NCI-H2107 treated with DMSO at 0.1 percent for 48 hours (cell line): ENCODE measurements around the gene CNTNAP2.
A peak's percentile ranks its signal among the peaks of the same experiment; 100 is the strongest.
"Not testable (repeated sequence)": the region's sequence is repeated elsewhere in the genome, so short reads cannot be mapped to it uniquely, and the experiment has no call there.

ENCODE experiments used
- DNase-seq: peaks from one replicate; lab custom pipeline; 2025; ENCODE audit not compliant: unreplicated experiment; lab: John Stamatoyannopoulos, UW

Gene CNTNAP2

GRCh38 chr7:147070886-147071285, 954.3 kb downstream of the CNTNAP2 start:
- DNase-seq, result no peak

GRCh38 chr7:147071536-147071935, 954.9 kb downstream of the CNTNAP2 start:
- no peak for DNase-seq

DNA sequence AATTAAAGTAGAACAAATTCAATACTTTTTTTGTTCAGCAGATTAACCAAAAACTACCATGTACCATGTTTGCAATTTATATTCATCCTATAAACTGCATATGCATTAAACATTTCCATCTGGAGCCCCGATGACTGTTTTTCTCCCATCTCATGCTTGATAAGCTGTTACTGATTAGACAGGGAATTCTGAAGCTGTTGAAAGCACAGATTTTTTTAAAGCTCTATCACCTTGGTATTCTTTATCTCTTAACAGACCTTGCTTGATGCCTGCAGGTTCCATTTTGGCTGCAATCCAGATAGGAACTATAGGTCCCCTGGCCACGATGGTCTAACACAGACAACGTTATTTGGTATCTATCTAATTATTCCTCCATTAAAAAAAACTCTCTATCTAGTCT, 961.7 kb downstream of the CNTNAP2 start:
- no peak for DNase-seq

DNA sequence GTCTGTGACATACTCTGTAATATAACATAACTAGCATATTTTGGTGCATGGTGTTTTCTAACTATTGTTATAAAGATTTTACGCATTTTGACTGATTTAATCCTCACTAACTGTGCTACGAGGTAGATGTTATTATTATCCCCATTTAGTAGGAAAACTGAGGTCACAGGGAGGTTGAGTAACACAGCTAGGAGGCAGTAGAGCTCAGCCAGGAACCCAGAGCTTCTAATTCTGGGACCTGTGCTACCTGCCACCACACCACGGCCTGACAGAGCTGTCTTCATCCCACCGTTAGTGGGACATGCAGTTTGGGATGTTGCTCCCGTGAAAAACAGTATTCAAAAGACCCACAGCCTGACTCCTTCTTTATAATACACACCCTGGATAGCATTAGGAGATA, 962.5 kb downstream of the CNTNAP2 start:
- DNase-seq, result no peak

GRCh38 chr7:147079921-147080420, 963.4 kb downstream of the CNTNAP2 start:
- peak; percentile 9 for DNase-seq

DNA sequence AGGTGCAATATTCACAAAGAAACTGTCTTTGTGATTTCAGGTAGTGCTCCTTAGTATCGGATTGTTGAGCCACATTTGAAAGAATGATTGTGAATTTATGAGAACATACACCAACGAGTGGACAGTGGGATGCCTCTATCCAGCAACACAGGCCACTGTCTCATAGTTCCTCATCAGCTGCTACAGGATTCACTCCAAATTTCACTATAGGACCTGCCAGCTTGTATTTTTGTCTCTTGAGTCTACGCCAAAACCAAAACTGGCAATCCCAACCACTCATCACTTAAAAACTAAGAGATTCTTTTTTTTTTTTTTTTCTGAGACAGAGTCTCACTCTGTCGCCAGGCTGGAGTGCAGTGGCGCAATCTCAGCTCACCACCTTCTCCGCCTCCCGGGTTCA, 964.5 kb downstream of the CNTNAP2 start:
- DNase-seq, result no peak

DNA sequence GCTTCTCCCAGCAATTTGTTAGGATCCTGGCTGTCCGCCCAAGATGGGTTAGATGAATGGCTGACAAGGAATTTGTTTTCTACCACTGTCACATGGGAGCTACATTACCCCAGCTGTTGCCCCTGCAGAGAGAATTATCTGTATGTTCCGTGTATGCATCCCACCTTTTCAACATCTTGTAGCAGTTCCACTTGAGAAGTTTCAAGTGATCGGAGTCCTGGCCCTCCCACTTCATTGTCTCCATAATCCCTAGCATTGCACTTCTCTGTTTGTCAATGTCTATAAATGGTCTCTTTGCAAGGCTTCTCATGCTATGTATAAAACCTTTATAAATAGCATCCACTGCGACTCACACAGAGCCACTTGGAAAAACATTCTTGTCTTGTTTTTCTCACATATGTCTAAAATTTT, 972.5 kb downstream of the CNTNAP2 start:
- no peak for DNase-seq

- DNase-seq, result no peak
Measured at GRCh38 chr7:147089608-147090007, 973.0 kb downstream of the CNTNAP2 start.

DNA sequence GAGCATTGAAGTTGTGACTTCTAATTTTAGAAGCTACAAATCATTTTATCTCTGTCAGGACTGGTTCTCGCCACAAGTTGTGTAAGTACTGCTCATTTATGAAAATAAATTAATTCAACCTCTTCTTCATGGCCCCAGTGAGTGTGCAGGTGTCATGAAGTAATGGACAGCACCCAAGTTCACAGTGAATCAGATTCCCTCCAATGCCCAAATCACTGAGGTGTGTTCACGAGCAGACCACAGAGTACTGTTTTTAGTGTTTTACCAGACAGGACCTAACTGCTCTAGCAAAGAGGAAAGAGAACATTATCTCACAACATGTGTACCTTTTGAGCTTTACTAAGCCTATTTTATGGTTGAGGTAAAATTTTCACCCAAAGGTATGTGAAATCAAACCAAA, 980.0 kb downstream of the CNTNAP2 start:
- no peak for DNase-seq

DNA sequence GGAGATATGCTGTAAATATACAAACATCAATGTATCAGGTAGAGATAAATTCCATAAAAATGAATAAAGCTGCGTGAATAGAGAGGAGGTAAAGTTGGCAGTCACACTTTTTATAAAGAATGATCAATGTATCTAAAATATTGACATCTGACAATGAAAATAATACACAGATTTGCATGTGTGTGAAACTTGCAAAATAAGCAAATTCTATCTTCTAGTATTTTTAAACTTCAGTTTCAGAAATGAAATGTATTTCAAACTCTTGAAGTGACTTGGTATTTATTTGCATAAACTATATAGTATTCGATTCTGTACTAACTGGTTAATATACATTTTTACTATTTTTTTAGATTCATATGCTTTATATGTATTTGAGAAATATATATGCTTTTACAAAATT, 986.6 kb downstream of the CNTNAP2 start:
- DNase-seq, result no peak

GRCh38 chr7:147106746-147107145, 990.1 kb downstream of the CNTNAP2 start:
- no peak for DNase-seq

DNA sequence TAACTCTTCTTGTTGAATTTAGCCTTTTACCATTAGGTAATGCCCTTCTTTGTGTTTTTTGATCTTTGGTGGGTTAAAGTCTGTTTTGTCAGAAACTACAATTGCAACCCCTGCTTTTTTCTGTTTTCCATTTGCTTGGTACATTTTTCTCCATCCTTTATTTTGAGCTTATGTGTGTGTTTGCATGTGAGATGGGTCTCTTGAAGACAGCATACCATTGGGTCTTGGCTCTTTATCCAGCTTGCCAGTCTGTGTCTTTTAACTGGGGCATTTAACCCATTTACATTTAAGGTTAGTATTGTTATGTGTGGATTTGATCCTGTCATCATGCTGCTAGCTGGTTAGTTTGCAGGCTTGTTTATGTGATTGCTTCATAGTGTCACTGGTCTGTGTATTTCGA, 997.9 kb downstream of the CNTNAP2 start:
- not testable (repeated sequence) for DNase-seq

- no peak for DNase-seq
Measured at GRCh38 chr7:147136352-147136751, 1019.8 kb downstream of the CNTNAP2 start.

GRCh38 chr7:147145194-147145593, 1028.6 kb downstream of the CNTNAP2 start:
- no peak for DNase-seq

DNA sequence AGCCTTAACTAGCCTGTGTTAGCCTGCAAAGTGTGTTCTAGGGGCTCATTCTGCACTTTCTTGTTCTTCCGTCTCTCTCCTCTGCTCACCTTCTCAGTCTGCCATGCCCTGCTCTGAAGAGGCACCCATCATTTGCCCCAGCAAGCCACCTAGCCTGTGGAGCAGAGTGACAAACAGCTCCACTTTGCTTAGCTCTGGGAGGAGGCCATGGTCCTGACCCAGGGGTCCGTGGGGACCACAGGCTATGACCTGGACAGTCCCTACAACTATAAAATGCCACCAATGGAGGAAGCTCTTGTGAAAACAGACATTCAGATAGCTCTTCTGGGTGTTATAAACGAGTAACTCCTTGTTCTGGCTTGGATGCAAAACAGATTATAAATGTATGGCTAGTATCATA, 1029.6 kb downstream of the CNTNAP2 start:
- DNase-seq, result no peak

DNA sequence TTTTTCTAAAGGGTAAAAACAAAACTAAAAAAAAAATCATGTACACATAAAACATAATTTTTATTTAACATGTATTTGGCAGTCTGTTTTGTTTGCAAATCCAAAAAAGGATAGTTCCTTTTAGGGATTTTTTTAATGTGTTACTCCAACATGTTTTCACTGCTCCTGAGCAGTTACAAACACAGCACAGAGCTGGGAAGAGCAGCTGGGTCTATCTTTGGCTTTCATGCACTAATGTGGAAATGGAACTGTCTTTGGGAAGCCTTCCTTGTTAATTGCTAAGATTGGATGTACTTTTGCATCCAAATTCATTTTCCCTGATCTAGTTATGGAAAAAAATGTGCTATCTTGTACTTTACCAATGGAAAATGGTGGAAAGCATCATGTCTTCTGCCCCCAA, 1035.1 kb downstream of the CNTNAP2 start:
- DNase-seq, result no peak

GRCh38 chr7:147153571-147153970, 1037.0 kb downstream of the CNTNAP2 start:
- no peak for DNase-seq

- no peak for DNase-seq
Measured at GRCh38 chr7:147161405-147161804, 1044.8 kb downstream of the CNTNAP2 start.

- DNase-seq, result no peak
Measured at GRCh38 chr7:147170341-147171012, 1053.9 kb downstream of the CNTNAP2 start.

GRCh38 chr7:147171013-147171391, 1054.4 kb downstream of the CNTNAP2 start:
- no peak for DNase-seq

DNA sequence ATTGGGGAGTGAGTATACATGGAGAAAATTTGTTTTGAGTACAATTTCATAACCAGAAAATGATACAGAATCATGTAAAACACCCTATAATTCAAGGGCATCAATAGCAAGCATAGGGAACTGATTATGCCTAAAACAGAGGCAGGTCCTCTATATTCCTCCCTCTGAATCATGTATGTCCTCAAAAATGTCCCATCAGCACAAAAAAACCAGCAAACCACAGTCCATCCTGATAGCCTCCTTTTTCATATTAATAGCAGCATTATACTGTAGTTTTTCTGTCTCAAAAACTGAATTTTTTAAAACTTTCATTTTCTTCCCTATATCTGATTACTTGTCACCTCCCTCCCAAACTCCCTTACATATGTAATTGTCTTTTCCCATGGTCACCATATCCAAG, 1057.3 kb downstream of the CNTNAP2 start:
- no peak for DNase-seq

- DNase-seq, result no peak
Measured at GRCh38 chr7:147182874-147183273, 1066.3 kb downstream of the CNTNAP2 start.

DNA sequence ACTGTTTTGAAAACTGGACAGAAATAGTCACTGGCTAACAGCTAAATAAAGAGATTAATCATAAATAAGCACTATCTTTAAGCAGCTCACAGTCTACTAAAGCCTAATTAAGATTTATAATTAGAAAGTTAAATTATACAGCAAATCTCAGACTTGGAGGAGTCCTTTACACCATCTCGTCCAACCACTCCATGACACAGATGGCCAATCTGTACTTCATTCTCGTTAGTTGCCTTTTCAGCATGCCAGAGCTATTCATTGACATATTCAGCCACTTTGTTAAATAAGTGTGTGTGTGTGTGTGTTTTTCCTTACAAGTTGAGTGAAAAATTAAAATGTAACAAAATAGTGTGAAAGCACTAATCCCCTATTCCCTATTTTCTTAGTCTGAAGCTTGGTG, 1066.7 kb downstream of the CNTNAP2 start:
- DNase-seq, result no peak
